HEK293T (cell line): ENCODE results near the gene GAP43.

Source experiments
- FOXK2 ChIP-seq: fragments of 450-650 bp; IDR thresholded peaks from 2 replicates; pipeline ENCODE4 v1.6.1; 2016; ENCODE audit warnings: mild to moderate bottlenecking
- FOXM1 ChIP-seq: fragments of 450-650 bp; IDR thresholded peaks from 2 replicates; pipeline ENCODE4 v1.6.1; 2017; ENCODE audit warnings: mild to moderate bottlenecking, borderline replicate concordance
- LEF1 ChIP-seq: fragments of 450-650 bp; IDR thresholded peaks from 2 replicates; pipeline ENCODE4 v1.6.1; 2017; ENCODE audit warnings: mild to moderate bottlenecking, borderline replicate concordance
- PKNOX1 ChIP-seq: fragments of 450-650 bp; IDR thresholded peaks from 2 replicates; pipeline ENCODE4 v1.6.1; 2016
- ZNF384 ChIP-seq: fragments of 450-650 bp; IDR thresholded peaks from 2 replicates; pipeline ENCODE4 v1.6.1; 2016

GRCh38 chr3:115709931-115710330 lies 86.6 kb downstream of the GAP43 start:
- no peak for TF ChIP-seq ZNF384
- no peak for TF ChIP-seq FOXM1
- TF ChIP-seq LEF1, result no peak
- no peak for TF ChIP-seq FOXK2
- TF ChIP-seq PKNOX1, result no peak
